Prostate gland (tissue), 2 donors: ENCODE data around the gene CCND1. TPM values are rescaled to one million over a fixed set of nuclear protein-coding genes. Genes with fewer than 3 reads are reported as not detected.

Experiments used
- DNase-seq: peaks from one replicate; pipeline ENCODE4 v3.0.0-alpha.2; 2019; ENCODE audit warnings: low spot score
- H3K27ac ChIP-seq, 2 donors: fragments of 200-600 bp; sonication (generic); 2 replicates each; pipeline ENCODE4 v1.5.1; 2017 to 2019
- H3K27me3 ChIP-seq: fragments of 200-600 bp; sonication (generic); replicated peaks from 2 replicates; pipeline ENCODE4 v1.5.1; 2019; ENCODE audit not compliant: insufficient read depth
- H3K36me3 ChIP-seq, 2 donors: fragments of 200-600 bp; sonication (generic); 1 replicate in 1 of 2; 2 replicates in 1 of 2; pipeline versions ENCODE4 v1.5.1 to v1.8.1; 2017 to 2019
- H3K4me1 ChIP-seq: fragments of 200-600 bp; sonication (generic); replicated peaks from 2 replicates; pipeline ENCODE4 v1.5.1; 2019
- H3K4me3 ChIP-seq, 2 donors: fragments of 200-600 bp; sonication (generic); 2 replicates each; pipeline ENCODE4 v1.5.1; 2017 to 2019
- H3K9me3 ChIP-seq: fragments of 200-600 bp; sonication (generic); 2 replicates; pipeline ENCODE4 v1.5.1; 2017
- CTCF ChIP-seq, 4 experiments: fragments of 200-600 bp in 2 of 4; fragments of 450-650 bp in 2 of 4; sonication (generic) in 2 of 4; IDR thresholded peaks; 1 replicate in 3 of 4; 2 replicates in 1 of 4; pipeline ENCODE4 v1.5.1; 2016 to 2019; ENCODE audit warnings: antibody characterized with exemption in 4 of 4, mild to moderate bottlenecking in 2 of 4, moderate library complexity in 2 of 4
- POLR2A ChIP-seq: fragments of 450-650 bp; IDR thresholded peaks from one replicate; pipeline ENCODE4 v1.6.1; 2016; ENCODE audit warnings: antibody characterized with exemption, mild to moderate bottlenecking
- POLR2AphosphoS5 ChIP-seq: sonication (generic); formaldehyde crosslinking; IDR thresholded peaks from one replicate; pipeline ENCODE4 v1.6.1; 2017; ENCODE audit warnings: antibody characterized with exemption
- WGBS: methylation state at CpG from one replicate; pipeline ENCODE4 v1.1.5; 2018; 5-methylcytosine and 5-hydroxymethylcytosine counted together
- intact Hi-C: fragments of 100-400 bp; cut with DNase I; formaldehyde crosslinking; loops from one replicate; pipeline ENCODE4 v1.14.2; 2022
- total RNA-seq, 2 donors: library from RNA; depleted of rRNA; stranded (reverse); fragments of >200 nt; gene quantifications; one replicate each; pipeline ENCODE4 v1.1.0, GENCODE V29; 2016

CCND1 gene
- total RNA-seq, 2 donors from 2014 or later, result 69.2 to 188 TPM

GRCh38 chr11:69702769-69703452 is 62.0 kb downstream of the CCND1 start:
- TF ChIP-seq CTCF (IDR thresholded peaks at IDR 0.05) (no peak), POLR2AphosphoS5 (no peak), POLR2A (no peak)
- Histone ChIP-seq H3K9me3 (no peaks in the 10 kb centered on the region), H3K27me3 (peaks cover 38% of the 10 kb centered on the region)

GRCh38 chr11:69703453-69703767 is 62.5 kb downstream of the CCND1 start:
- Histone ChIP-seq H3K36me3 (no peaks in the 10 kb centered on the region), H3K4me1 (peaks cover 7% of the 10 kb centered on the region), H3K4me3 (no peak overlapping the region), H3K9me3 (no peaks in the 10 kb centered on the region), H3K27me3 (peaks cover 38% of the 10 kb centered on the region), H3K27ac (no peak overlapping the region)
- DNase-seq, result no peak
- intact Hi-C loops, result loop anchor here (5.0 kb wide), 1 partner anchor 494 kb away; no protein-coding TSS in a partner anchor
- 2% methylated on average over 12 of the region's 34 CpGs for WGBS
- TF ChIP-seq CTCF (IDR thresholded peaks at IDR 0.05) (no peak), POLR2AphosphoS5 (no peak)

More at GRCh38 chr11:69702769-69703452, 62.0 kb downstream of the CCND1 start:
- H3K4me1 ChIP-seq, result peaks cover 7% of the 10 kb centered on the region
- H3K4me3 ChIP-seq, result no peak overlapping the region
- H3K36me3 ChIP-seq, result no peaks in the 10 kb centered on the region
- intact Hi-C loops, result loop anchor here (5.0 kb wide), 1 partner anchor 494 kb away; no protein-coding TSS in a partner anchor
- no peak overlapping the region for H3K27ac ChIP-seq
- 24% methylated on average over 33 of the region's 45 CpGs for WGBS
- DNase-seq, result no peak

Other genes with a start within 250 kb of the CCND1 start
- gene LINC01488, start 159.5 kb upstream of the CCND1 start, total RNA-seq, result not detected
- gene LTO1, start 34.2 kb downstream of the CCND1 start, total RNA-seq, result 10 to 100 TPM; 14.9 to 39.5 TPM
- gene FGF19, start 62.9 kb downstream of the CCND1 start, total RNA-seq, result not detected
- under 1 TPM in 1 of 2 donors, not detected in 1; 0.28 TPM for gene FGF4, start 134.2 kb downstream of the CCND1 start, total RNA-seq
- not detected for gene FGF3, start 178.3 kb downstream of the CCND1 start, total RNA-seq